ENCODE data around the gene CCDC51. TPM values are rescaled to one million over a fixed set of nuclear protein-coding genes. Genes with fewer than 3 reads are reported as not detected.

The CCDC51 gene
- total RNA-seq: 30.1 and 39.5 TPM in 2 replicates

GRCh38 chr3:48439820-48440589 lies at the start of gene CCDC51, which contains the start of gene TMA7:
Gene CCDC51, minus strand, starts transcription at chr3:48440119. Its CDS starts 4,991 bp downstream, at chr3:48435128.
Gene TMA7, plus strand, starts transcription at chr3:48440257. Its CDS starts 40 bp downstream, at chr3:48440297.

GRCh38 chr3:48446425-48447193 lies 6.7 kb upstream of the CCDC51 start, which contains the start of gene ATRIP:
Gene ATRIP, plus strand, starts transcription at chr3:48446737. Its CDS starts 109 bp downstream, at chr3:48446846.

GRCh38 chr3:48429960-48430707 lies 9.8 kb downstream of the CCDC51 start, which contains the start of gene PLXNB1:
Gene PLXNB1, minus strand, starts transcription at chr3:48430086. Its CDS starts 5,475 bp downstream, at chr3:48424611.

Other genes starting within 250 kb of the CCDC51 start
- gene CAMP, start 216.6 kb downstream of the CCDC51 start, total RNA-seq: 0.62 TPM in 1 of 2 replicates, not detected in the other
- 4.1 and 6.5 TPM in 2 replicates for gene ZNF589, start 199.0 kb downstream of the CCDC51 start, total RNA-seq
- 21.6 and 23.0 TPM in 2 replicates for gene NME6, start 138.8 kb downstream of the CCDC51 start, total RNA-seq
- not detected in 2 replicates for gene SPINK8, start 106.5 kb downstream of the CCDC51 start, total RNA-seq
- gene FBXW12, start 67.9 kb downstream of the CCDC51 start, total RNA-seq: not detected in 2 replicates
- gene PLXNB1, start 10.0 kb downstream of the CCDC51 start, total RNA-seq: 49.2 and 84.9 TPM in 2 replicates
- 383 and 572 TPM in 2 replicates for gene TMA7, start 138 bp upstream of the CCDC51 start, total RNA-seq
- 5.0 and 10.8 TPM in 2 replicates for gene ATRIP, start 6.6 kb upstream of the CCDC51 start, total RNA-seq
- 173 and 174 TPM in 2 replicates for gene SHISA5, start 64.1 kb upstream of the CCDC51 start, total RNA-seq
- 10.7 and 12.0 TPM in 2 replicates for gene PFKFB4, start 116.7 kb upstream of the CCDC51 start, total RNA-seq
- 6.1 and 6.7 TPM in 2 replicates for gene UCN2, start 123.7 kb upstream of the CCDC51 start, total RNA-seq
- gene COL7A1, start 155.2 kb upstream of the CCDC51 start, total RNA-seq: 121 and 323 TPM in 2 replicates
- 599 and 603 TPM in 2 replicates for gene UQCRC1, start 169.5 kb upstream of the CCDC51 start, total RNA-seq
- gene TMEM89, start 181.7 kb upstream of the CCDC51 start, total RNA-seq: not detected in 2 replicates
- gene SLC26A6, start 195.3 kb upstream of the CCDC51 start, total RNA-seq: 52.5 and 53.9 TPM in 2 replicates
- 1.0 and 1.1 TPM in 2 replicates for gene CELSR3, start 222.8 kb upstream of the CCDC51 start, total RNA-seq
- 15.8 and 19.2 TPM in 2 replicates for gene NCKIPSD, start 245.8 kb upstream of the CCDC51 start, total RNA-seq